ENCODE measurements around the gene ADAMTS16.

GRCh38 chr5:5320062-5320805 is 180.1 kb downstream of the ADAMTS16 start:
- TF ChIP-seq EZH2phosphoT487 (IDR thresholded peaks at IDR 0.05; ENCODE audit: insufficient read depth, low read depth) (no peak), EZH2 (IDR thresholded peaks at IDR 0.05; ENCODE audit: insufficient read depth, poor library complexity, severe bottlenecking) (no peak)
